DOHH2 (cell line): Measurements from ENCODE around the gene SI.

ENCODE experiments used
- EZH2phosphoT487 ChIP-seq: fragments of 200-600 bp; sonication (generic); IDR thresholded peaks from 2 replicates; pipeline ENCODE4 v1.6.1; 2017; ENCODE audit warnings: borderline replicate concordance, mild to moderate bottlenecking, antibody characterized with exemption, low read length, moderate library complexity, mixed read lengths
- TF ChIP-seq, protein P1 (sequence below): fragments of 200-600 bp; sonication (generic); IDR thresholded peaks from one replicate; pipeline ENCODE4 v1.5.1; 2014; ENCODE audit warnings: antibody characterized with exemption, mild to moderate bottlenecking, low read depth, low read length; ENCODE audit not compliant: poor library complexity, severe bottlenecking

DNA sequence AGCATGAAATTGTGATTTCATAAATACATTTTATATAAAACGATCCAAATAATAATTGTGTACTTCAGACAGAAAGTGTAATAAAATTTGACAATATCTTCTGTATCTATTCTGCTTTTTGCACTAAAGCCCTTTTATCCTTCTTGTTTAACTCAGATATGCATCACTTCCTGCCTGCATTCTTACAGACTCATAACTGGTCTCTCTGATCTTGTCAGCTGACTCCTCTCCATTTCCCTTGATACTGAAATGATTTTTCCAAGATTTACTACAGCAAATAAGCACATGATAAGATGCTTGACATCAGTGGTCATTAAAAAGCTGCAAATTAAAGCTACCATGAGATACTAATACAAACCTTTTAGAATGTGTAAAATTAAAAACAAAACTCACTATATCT, 25.3 kb upstream of the SI start:
- TF ChIP-seq, protein P1, sequence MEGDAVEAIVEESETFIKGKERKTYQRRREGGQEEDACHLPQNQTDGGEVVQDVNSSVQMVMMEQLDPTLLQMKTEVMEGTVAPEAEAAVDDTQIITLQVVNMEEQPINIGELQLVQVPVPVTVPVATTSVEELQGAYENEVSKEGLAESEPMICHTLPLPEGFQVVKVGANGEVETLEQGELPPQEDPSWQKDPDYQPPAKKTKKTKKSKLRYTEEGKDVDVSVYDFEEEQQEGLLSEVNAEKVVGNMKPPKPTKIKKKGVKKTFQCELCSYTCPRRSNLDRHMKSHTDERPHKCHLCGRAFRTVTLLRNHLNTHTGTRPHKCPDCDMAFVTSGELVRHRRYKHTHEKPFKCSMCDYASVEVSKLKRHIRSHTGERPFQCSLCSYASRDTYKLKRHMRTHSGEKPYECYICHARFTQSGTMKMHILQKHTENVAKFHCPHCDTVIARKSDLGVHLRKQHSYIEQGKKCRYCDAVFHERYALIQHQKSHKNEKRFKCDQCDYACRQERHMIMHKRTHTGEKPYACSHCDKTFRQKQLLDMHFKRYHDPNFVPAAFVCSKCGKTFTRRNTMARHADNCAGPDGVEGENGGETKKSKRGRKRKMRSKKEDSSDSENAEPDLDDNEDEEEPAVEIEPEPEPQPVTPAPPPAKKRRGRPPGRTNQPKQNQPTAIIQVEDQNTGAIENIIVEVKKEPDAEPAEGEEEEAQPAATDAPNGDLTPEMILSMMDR: no peak
- TF ChIP-seq EZH2phosphoT487: no peak
